Stimulated activated CD4-positive, alpha-beta T cell treated with anti-CD3 and anti-CD28 coated beads, Interleukin-4, amount 100 ng/mL, for 48 hours (primary cell): ENCODE measurements around the gene KCNN3.

Source experiments
- DNase-seq, 2 donors: peaks; one replicate each; pipeline ENCODE4 v3.0.0-alpha.2; 2020; ENCODE audit warnings: low read depth in 2 of 2

The KCNN3 gene

DNA sequence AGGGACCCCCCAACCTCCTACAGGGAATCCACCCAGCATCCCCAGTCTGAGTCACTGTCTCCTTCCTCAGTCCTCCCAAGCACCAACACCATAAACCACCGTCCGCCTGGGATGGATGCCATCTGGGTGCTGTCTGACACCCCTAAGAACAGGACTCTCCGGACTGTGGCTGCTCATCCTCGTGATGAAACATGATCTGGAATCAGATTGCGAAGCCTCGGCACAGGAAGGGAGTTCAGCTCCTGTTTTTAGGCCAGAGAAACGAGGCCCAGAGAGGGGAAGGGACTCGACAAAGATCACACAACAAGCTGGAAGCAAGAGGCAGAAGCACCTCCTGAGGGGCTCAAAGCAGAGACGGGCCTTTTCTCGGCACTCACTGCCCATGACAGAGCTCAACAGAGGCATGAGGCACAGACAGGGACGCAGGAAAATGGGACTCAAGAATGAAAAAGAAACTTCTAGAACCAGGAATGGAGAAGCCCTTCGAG is 8.4 kb downstream of the KCNN3 start:
- DNase-seq, result no peak

DNA sequence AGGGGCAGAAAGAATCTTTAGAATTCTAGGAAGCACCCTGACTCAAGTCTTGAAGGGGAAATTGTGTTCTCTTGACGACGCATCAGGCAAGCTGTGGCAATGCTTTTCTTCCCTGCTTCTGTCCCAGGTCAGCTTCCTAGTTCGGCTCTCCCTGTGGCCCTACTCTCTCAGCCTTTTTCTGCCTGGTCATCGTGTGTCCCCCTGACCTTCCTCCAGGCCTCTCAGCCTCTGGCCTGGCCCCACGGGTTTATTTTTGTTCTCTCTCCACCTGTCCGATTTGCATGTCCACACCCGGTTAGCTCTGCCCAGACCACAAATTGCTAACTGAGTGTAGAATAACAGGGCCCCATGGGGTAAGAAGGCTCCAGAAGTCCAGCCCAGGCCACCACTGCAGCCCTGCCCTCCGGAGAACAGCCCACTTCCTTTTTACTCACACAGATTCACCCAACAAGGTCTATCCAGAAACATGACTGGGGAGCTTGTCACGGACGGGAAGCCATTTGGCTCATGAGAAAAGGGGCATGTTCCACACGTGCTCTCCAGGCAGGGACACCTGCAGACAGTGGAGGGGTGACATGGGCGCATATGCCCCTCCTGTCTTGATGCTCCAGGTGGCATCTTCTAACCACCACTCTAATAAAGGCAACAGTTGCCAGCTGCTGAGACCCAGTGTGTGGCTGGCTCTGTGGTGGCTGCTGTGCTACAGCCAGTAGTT is 9.8 kb downstream of the KCNN3 start:
- DNase-seq, result no peak

DNA sequence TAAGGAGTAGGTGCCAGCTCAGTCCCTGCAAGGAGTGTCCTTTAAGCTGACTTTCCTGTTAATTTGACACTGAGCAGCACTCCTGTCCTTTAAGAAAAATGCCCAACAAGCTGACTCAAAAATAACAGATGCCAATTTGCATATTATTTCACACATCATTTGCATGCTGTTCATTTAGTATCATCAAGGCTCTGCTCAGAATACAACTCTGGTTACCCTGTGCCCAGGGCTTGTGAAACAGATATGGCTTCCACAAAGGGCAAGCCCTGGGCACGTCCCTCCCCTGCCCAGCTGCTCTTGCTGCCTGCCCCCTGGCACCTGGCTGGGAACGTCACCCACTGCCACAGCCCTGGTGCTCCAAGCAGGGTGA is 10.3 kb downstream of the KCNN3 start:
- no peak for DNase-seq

DNA sequence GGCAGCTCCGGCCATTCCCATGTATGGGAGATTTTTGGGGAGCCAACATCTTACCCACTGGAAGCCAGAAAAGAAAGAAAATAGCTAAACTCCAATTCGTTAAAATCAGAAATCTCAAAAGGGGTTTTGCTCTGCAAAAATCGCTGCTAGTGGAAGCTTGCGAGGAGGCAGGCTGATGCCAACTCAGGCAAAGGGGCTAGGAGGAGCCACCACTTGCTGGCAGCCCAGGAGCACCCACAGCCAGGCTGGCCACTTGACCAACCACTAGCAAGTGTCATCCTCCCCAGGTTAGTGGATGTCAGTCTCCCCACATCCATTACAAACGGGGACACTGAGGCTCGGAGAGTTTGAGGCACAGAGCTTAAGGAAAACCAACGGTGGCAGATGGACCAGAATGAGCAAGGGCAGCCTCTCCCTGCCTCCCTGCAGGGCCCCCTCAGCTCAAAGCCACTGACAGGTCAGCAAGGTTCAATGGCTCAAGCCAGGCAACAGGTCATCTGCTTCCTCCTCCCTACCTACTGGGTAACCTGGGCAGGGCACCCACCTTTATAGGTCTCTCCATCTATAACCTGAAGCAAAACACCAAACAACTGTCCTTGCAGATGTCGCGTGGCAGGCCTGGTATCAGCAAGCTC is 10.8 kb downstream of the KCNN3 start:
- DNase-seq, result no peak

DNA sequence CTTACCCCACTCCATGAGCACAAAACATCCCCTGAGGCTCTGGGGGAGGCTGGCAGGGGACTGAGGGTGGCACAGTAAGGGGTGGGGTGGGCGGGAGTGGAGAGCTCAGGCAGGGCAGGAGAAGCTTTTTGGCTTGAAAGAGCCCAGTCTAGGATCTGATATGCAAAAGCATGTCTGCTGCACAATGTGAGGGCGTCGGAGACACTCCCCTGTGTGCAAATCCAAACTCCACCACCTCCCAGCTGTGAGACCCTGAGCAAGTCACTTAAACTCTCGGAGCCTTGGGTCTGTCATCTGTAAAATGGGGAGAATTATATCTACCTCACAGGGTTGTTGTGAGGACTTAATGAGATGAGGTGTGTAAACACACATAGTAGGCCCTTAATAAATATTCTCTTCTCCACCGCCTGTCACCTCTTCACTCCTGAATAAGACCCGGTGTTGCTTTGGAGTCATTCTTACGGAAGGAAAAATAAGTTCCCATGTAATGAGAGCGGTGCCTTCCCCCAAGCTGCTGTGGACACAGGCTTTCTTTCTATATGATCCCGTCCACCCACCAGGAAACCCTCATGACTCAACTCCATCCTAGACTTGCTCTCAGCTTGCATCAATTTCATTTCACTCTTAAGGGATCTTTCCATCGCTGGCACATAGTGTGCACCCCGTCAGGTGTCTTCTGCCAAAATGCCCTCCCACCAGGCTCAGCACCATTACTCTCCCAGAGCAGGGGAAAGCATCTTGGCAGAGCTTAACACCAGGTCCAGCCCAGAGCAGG is 12.5 kb downstream of the KCNN3 start:
- peak in 1 of 2 donors; percentile 17 for DNase-seq

DNA sequence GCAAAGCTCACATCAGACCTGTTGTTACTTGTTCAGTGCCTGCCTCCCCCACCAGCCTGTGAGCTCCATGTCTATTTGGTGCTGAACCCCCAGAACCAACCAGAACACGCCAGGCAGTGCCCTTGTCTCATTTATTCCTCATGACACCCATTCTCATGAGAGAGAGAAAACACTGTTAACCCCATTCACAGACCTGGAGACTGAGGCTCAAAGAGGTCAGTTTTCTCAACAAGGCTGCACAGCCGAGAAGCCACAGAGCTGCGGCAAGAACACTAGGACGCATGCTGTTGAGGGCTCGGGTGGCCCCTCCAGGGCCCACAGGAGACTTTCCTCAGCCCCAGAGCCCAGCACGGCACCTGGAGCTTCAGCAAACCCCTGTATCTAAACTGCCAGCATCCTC is 13.1 kb downstream of the KCNN3 start:
- DNase-seq, result no peak

DNA sequence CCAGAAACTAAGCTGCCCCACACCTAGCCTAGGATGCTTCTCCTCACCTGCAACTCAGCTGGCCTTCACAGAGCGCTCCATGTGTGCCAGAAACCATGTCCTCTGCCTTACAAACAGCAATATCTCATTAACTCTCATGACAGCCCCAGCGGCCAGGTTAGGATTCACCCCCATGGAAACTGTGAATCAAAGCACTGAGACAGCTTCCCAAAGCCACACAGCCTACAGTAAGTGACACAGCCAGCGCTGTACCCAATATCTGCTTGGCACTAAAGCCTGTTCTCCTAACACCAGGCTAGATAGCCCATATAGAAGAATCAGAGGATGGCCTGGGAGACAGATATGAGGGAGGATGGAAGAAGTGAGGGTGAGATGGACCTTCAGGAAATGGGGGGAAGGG is 13.5 kb downstream of the KCNN3 start:
- no peak for DNase-seq

DNA sequence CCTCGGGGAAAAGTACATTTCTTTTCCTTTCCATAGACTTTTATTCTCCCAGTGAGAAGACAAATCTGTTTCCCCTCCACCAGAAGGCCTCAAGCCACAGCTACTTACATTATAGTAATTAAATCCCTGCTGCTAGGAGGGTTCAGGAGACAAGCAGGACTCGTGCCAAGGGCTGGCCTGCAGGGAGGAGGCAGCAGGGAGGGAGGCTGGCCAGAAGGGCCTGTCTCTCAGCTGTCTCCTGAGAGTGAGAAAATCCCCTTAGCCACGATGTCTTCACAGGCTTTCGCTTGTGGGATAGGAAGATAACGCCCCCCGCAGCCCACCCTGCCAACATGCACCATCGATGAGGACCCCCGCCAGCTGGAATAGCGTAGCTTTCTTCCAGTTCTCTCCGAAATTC is 14.0 kb downstream of the KCNN3 start:
- no peak for DNase-seq

DNA sequence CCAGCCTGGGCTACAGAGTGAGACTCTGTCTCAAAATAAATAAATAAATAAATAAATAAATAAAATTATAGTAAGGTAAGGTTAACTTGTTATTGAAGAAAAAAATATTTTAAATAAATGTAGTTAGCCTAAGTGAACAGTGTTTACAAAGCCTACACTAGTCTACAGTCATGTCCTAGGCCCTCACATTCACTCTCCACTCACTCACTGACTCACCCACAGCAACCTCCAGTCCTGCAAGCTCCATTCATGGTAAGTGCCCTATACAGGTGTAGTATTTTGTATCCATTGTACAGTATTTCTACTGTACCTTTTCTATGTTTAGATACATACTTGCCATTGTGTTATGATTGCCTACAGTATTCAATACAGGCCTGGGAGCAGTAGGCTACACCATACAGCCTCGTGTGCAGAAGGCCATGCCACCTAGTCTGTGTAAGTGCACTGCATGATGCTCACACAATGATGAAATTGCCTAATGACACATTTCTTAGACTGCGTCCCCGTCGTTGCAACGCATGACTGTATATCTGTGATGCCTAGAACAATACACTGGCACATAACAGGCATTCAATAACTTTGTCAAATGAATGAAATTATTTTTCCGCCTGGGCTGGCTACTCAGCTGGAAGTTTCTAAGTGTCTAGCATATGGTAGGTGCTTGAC is 14.8 kb downstream of the KCNN3 start:
- DNase-seq, result no peak

DNA sequence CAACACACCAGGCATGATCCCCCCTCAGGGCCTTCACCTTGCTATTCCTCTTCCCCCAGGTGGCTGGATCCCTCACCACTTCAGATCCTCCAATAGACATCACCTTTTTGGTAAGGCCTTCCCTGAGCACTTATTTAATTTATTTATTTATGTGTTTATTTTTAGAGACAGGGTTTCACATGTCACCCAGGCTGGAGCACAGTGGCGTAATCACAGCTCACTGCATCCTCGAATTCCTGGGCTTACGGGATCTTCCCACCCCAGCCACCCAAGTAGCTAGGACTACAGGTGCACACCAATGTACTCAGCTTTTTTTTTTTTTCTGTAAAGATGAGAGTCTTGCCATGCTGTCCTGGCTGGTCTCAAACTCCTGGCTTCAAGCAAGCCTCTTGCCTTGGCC is 17.2 kb downstream of the KCNN3 start:
- DNase-seq, result no peak

DNA sequence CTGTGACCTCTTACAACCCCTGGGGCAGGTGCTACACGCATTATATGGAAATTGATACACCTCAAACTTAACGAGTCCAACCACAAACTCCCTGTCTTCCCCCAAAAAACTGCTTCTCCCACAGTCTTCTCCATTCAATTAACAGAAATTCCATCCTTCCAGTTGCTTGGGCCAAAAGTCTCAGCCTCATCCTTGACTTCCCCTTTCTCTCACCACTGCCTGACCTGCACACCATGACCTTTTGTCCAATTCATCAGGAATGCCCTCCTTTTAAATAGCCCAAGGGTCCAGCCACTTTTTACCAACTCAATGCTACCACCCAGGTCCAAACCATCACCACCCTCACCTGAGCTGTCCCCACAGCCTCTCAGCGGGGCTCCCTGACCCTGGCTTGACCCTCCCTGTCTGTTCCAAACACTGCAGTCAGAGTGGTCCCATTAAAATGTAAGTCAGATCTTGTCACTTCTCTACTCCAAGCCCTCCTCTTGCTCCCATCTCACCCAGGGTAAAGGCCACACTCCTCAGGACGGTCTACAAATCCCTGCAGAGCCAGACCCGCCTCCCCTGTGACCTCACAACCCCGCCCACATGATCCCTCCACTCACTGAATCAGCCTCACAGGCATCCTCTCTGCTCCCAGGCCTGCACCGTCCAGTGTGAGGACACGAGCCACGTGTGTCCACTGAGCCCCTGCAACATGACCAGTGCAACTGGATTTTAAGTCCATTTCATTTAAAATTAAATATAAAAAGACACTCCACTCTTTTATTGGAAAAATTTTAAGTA is 18.5 kb downstream of the KCNN3 start:
- no peak for DNase-seq

DNA sequence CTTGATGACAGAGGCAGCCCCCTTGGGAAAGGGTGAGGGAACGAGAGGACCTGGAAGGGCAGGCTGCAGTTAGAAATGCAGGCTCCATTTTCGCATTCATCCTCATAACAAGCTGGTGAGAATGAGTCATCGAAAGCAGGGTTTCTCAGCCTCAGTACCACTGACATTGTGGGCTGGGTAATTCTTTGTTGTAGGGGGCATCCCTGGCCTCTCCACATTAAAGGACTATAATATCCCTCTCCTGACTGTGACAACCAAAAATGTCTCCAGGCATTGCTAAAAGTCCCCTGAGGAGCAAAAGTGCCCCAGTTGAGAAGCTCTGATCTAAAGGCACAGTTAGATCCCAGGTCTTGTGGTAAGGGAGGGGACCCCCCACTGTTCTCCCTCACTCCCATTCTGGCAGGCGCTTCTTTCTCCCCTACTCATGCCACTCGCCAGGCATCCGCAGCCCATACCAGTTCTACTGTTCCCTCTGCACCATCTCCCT is 20.4 kb downstream of the KCNN3 start:
- peak in 1 of 2 donors; percentile 44 for DNase-seq

DNA sequence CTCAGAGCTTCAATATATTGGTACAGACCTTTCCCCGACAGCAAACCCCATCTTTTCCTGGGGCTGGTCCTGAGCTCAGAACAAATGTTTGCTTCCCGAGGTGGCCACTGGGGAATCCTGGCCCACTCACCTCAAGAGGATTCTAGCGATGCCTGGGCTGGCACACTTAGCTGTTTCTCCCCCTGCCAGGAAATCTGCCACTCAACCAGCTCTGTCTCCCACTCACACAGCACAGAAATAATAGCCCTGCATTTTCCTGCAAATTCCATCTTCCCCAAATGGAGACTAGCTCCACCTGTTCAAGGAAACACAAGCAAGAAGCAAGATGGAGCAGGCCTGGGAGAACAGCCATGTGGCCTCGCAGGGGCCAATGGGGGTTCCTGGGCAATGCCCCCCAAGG is 21.1 kb downstream of the KCNN3 start:
- DNase-seq, result no peak

DNA sequence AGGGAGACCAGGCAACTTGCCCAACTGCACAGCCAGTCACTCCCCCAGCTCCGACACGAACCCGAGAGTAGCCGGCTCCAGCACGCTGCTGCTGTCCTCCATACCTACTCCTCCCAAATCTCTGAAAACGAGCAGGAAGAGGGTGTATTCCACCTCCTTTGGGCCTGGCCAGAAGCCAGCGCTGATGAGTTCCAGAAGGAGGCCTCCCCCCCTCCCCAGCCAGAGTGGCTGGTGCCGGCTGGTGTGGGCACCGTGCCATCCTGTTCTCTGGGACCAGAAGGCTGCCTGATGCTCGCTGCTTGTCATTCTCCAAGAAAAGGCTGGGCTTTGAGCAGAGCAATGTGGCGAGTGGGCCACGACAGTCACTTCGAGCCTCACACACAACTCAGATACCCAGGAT is 22.2 kb downstream of the KCNN3 start:
- DNase-seq, result no peak

DNA sequence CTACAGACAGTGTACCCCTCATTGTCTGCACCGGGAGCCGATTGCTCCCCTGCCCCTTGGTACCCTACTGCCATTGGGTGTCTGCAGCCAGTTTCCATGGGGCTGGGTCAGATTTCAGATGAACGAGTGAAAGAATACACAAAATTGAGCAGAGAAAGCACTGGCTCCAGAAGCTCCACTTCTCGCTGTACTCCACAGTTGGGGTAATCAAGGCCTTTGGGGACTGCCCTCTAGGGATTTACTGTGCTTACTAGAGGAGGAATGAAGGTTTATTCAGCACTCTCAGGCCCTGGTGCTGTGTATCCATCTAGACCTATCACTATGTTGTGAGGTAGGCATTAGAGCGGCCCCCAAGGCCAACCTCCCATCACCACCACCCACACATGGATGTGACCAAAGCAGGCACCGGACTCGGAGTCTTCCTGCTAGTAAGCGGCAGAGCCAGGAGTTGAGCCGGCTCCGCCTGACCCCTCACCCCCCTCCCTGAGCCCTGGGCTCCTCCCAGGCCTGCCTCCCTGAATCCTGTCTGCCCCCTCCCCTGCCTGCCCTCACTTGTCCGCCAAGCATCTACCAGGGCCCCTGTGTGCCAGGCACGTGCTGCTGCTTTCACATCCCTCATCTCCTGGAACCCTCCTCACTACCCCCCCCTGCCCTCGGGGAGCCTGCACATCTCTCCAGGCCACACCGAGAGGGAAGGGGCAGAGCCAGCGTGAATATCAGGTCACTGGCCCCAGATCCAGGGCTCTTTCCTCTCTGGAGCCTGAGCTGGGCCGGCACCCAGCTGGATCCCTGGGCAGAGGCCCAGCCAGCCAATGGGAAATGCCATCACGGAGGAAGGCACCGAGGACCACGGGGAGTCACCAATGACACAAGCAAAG is 23.3 kb downstream of the KCNN3 start:
- no peak for DNase-seq

DNA sequence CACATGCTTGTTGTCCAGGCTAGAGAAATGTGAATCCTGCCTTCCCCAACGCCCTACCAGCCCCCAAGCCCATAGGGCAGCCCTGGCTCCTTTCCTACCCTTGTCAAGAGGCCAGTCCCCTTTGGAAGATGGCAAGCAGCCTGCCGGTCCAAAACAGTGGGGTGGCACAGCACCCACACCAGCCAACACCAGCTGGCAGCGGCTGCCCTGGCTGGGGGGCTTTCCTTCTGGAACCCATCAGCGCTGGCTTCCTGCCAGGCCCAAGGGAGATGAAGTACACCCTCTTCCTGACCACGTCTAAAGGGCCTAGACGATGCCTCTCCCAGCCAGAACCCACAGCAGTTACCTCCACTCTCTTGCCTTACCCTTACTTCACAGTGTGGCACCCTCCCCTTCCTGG is 24.2 kb downstream of the KCNN3 start:
- DNase-seq, result no peak

DNA sequence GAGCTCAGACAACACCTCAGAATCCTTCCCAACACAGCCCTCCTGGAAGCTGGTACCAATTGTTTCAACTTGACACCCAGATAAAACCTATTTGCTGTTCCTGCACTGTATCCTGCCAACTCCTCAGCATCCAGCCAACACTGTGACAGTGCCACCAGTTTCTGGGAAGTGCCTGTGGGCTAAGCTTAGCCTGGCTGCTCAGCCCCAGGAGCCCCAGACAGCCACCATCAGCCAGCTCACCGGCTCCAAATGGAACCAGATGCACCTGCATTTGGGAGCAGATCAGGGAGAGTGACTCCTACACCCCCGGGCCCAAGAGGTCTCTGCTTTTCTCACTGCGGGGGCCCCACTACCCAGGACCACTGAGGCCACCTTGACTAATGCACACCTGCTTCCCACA is 24.9 kb downstream of the KCNN3 start:
- no peak for DNase-seq

DNA sequence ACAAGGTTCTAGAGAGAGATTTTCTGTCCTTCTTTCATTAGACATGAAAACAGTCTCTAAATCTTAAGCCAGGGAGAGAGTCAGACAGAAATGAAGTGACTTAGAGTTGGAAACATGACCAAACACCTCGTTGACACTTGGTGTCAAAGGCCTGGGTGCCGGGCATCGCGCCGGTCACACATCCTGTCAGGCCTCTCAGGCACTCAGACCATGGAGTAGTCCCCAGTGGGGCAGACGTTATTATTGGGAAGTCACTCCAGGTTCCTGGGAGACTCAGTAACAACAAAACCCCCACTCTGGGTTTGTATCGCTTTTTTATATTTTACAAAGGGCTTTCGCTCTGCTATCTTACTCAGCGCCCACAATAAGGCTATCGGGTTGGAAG is 25.8 kb downstream of the KCNN3 start:
- no peak for DNase-seq

DNA sequence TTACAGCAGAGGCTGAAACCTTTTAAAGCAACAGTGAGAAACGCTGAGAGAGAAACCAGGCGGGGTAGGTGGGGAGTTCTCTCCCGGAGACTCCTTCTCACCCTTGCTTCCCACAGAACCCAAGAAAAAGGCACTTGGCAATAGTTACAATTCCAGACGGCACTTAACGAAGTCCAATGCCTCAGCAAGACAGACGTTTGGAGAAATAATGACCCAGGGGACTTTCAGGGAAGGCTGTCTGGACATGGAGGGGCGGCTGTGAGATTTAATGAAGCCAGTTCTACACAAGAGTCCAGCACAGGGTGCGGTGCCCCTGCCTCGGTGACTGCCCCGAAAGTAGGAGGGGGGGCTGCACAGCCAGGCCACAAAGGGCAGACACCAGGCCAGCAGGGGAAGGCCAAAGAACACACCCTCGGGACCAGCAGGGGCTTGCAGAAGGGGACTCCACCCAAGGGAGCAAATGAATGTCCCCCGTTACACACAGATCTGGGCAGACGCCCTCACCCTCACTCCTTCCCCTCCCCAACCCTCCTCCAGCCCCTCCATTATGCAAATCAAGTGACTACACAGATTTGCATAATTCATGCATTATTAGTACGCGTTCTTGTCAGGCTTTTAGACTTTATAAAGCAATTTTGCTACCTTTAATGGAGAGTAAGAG is 26.3 kb downstream of the KCNN3 start:
- DNase-seq, result no peak

DNA sequence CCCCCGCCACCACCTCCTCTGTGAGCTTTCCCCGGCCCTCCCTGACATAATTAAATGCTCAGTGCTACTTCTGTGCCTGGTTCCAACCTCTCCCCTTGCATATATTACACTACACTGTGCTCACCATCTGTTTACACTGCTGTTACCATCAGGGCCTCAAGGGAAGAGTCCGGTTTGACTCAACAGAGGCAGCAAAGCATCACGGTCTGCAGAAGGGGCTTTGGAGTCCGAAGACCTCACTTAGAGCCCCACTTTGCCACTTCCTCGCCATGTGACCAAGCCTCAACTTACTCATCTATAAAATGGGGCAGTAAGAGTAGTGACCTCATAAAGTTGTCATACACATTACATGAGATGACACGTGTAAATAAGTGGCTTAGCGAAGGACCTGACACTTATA is 27.4 kb downstream of the KCNN3 start:
- no peak for DNase-seq
